HG03439 (cell line): ENCODE data around the gene TIAM1.

Experiments
- ATAC-seq: cut with Tn5 transposase; IDR thresholded peaks from one replicate; pipeline ENCODE4 v1.9.1; 2021; ENCODE audit warnings: mild to moderate bottlenecking, moderate library complexity; ENCODE audit not compliant: unreplicated experiment

TIAM1 gene, protein sequence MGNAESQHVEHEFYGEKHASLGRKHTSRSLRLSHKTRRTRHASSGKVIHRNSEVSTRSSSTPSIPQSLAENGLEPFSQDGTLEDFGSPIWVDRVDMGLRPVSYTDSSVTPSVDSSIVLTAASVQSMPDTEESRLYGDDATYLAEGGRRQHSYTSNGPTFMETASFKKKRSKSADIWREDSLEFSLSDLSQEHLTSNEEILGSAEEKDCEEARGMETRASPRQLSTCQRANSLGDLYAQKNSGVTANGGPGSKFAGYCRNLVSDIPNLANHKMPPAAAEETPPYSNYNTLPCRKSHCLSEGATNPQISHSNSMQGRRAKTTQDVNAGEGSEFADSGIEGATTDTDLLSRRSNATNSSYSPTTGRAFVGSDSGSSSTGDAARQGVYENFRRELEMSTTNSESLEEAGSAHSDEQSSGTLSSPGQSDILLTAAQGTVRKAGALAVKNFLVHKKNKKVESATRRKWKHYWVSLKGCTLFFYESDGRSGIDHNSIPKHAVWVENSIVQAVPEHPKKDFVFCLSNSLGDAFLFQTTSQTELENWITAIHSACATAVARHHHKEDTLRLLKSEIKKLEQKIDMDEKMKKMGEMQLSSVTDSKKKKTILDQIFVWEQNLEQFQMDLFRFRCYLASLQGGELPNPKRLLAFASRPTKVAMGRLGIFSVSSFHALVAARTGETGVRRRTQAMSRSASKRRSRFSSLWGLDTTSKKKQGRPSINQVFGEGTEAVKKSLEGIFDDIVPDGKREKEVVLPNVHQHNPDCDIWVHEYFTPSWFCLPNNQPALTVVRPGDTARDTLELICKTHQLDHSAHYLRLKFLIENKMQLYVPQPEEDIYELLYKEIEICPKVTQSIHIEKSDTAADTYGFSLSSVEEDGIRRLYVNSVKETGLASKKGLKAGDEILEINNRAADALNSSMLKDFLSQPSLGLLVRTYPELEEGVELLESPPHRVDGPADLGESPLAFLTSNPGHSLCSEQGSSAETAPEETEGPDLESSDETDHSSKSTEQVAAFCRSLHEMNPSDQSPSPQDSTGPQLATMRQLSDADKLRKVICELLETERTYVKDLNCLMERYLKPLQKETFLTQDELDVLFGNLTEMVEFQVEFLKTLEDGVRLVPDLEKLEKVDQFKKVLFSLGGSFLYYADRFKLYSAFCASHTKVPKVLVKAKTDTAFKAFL (N-terminal part only)

DNA sequence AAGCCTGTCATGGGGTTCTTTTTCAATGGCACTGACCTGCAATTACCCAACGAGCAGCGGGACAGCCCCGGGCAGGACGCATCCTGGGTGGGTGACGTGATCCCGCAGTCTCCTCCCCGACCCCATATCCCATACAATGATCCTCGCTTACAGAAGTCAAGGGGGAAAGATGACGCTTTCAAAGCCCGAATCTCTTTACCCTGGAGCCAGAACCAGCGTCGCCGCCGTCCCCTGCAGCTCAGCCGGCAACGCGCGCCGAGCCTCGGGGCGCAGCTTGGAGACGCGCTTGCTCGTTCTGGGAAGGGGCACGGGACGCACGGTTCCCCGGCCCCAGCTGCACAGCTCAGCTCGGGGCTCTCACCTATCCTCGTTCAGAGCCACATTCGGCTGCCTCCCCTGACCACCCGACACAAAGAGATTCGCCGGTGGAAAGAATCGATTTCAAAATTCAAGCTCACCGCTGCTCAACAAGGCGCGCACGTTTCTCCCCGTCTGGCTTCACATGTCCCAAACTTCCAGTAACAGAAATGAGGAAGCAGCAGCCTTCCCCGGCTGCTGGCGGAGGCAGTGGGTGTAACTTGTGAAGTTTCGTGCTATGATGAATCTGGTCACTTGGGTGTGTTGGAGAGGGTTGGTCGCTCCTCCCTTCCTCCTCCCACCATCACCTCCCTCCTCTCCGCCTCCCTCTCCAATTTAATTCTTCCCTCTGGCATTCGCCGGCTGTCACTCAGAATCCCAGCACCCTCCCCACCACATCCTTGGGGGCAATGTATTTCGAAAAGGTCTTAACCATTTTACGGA, at the start of gene TIAM1:
TSS of gene TIAM1 (minus strand) at position 582 of the 801 bp plus-strand sequence. CDS start 77,289 bp downstream, outside the sequence.
- no peak for ATAC-seq

DNA sequence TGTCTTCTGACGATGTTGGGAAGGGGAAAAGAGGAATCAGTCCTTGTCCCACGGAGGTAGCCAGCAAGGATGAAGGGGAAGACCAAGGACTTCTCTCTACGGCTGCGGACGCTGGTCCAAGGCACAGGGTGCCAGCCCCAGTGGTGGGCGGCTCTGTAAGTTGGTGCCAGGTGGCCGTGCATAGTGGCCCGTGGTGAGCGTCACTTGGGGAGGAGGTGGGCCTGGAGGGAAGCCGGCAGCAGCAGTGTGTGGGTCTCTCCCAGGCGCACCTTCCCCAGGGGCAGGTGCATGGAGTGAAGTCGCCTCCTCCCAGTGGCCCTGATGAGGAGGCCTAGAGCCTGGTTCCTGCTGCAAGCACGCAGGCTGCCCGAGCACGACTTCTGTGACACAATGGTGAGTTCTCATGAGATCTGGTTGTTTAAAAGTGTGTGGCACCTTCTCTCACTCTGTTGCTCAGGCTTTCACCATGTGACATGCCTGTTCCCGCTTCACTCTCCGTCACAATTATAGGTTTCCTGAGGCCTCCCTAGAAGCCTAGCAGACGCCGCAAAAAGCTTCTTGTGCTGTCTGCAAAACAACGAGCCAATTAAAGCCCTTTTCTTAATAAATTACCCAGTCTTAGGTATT, 43.6 kb upstream of the TIAM1 start:
- no peak for ATAC-seq

DNA sequence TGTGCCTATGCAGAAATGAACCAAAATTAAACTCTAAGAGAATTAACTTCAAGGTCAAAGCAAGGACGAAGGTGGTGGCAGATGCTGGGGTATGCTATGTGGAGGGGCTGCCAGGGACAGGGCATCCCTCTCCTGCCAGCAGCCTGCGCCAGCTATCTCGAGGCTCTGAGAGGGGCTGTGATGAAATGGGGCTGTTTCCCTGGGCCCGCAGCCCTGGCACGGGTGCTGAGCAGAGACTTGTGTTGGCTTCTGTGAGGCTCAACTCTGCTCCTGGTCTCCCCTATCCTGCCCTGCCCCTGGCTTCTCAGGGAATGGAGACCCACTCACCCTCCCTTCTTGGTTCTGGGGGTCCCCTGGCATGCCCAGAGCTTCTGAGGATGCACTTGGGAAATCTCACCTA, 41.9 kb upstream of the TIAM1 start:
- ATAC-seq: no peak

DNA sequence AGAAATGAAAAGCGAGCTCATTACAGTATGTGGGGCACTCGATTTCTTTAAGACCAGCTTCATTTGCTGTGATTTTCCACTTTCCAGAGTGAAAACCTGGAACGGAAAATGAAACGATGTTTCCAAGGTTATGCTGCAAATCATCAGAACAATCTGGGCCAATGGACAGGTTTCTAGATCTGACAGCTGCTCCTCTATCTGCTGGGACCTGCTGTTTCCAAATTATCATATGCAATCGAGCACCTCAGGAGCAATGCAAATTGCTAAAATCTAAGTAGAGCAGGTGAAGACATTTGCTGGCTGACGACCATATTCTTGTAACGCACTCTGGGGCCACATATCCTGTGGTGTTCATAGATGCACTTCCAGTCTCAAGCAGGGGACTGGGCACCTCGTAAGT, 39.7 kb upstream of the TIAM1 start:
- no peak for ATAC-seq

DNA sequence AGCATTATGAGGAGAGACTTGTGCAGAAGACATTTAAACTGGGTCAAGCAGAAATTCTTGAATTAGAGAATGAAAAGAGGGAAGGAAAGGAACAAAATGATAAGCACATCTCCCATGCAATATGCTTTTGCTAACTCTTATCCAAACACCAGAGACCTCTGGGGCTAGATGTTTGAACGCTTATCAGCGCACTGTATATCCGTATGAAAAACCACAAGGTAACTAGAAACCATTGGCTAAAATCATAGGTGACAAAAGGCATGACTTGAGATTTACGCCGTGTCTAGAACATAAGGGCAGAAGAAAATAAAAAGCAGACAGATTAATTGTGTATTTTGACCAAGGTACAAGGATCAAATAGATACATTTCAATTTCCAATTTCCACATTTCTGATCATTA, 38.0 kb upstream of the TIAM1 start:
- no peak for ATAC-seq

DNA sequence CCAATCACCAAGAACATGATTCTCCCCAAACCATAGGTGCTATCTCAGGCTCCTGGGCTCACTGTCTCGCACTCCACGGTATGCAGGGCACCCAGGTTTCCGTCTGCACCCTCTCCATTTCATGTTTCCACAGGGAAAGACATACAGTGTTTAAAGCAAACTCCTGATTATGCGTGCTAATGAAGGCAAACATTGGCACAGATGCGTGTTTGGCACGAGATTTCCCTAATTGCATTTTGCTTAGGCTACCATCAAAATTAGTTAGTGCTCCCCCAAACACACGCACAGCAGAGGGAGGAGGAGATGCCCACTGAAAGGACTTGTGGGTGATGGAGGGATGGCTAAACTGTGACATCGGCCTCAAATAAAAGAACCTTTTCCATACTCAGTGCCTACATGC, 32.2 kb upstream of the TIAM1 start:
- no peak for ATAC-seq

DNA sequence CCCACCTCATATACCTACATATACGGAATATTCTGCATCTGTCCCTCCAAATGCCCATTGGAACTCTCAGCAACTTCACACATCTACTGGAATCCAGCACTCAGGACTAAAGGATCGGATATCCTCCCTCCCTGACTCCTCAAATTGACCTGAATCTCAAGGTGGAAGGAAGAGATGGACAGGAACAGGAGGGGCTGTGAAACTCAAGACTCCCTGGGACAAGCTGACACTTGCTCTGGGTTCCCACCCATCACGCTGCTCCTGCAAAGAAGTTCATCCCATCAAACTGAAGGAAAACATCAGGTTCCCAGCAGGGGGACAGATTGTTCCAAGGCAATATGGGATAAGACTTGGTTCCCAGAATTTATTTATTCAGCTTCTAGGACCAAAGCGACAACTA, 30.3 kb upstream of the TIAM1 start:
- no peak for ATAC-seq

DNA sequence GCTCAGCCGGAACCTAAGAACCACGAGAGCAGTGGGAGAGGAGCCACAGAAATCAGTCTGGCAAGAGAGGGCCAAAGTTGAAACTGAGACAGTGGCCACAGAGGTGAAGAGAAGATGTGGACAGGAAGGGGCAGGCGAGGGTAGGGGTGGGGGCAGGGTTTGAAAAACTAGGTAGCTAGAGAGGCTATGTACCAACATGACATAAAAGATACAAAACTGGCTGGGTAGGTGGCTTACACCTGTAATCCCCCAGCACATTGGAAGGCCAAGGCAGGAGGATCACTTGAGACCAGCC, 28.4 kb upstream of the TIAM1 start:
- no peak for ATAC-seq

DNA sequence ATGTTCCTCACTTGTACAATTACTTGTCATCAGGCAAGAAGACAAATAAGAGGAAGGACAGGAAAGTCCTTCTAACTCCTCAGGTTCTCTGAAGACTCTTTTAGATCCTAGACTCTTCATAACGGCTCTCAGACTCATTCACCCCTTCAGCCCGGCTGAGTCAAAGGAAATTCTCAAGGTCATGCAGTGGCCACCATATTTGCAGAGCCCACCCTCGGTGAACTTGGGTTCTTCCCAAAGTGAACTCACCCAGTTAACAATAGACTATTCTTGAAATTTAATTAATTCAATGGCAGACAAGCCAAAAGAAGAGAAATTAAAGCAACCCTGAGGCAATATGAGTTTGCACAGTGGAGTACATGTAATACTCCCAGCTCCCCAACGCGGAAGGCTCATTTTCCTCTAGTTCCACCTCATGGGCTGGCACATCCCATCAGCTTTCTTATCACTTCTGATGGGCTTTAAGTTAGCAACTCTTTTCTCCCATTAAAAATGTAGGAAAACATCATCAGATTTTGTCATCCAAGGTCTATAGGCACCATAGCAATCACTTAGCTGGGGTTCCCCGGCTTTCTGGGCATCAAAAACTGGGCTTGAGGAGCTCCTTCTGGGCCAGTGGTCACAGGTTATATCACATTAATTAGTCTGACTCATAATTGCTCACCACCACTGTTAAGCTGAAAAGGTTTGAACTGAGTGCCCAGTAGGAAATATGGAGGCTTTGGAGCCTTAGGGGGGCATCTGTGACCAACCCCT, 27.8 kb upstream of the TIAM1 start:
- no peak for ATAC-seq

DNA sequence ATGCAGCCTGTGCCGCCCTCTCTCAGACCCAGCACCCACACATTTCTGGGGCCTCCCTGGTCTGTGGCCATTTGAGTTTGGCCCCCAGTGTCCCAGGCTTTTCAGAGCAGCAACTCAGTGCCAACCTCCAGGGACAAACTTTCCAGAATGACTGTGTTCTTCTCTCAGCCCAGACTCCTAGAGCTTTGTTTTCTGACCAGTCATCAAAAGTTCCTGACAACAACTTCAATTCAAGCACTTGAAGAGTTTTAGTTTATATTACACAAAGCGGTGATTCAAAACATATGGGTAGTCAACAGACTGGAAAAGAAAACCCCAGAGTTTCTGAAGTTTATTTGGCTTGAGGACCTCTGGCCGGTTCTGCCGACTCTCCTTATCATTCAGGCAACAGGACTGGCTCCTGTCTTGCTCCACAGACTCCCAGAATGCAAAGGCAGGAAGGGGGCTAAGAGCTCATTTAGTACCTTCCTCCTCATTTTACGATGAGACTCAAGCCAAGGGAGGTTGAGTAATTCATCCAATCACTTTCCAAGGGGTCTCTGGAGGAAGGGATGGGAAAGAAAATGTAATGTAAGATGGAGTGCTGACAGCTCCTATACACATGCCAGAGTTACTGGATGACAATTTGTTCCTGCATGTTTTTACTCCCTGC, 27.0 kb upstream of the TIAM1 start:
- ATAC-seq: no peak

DNA sequence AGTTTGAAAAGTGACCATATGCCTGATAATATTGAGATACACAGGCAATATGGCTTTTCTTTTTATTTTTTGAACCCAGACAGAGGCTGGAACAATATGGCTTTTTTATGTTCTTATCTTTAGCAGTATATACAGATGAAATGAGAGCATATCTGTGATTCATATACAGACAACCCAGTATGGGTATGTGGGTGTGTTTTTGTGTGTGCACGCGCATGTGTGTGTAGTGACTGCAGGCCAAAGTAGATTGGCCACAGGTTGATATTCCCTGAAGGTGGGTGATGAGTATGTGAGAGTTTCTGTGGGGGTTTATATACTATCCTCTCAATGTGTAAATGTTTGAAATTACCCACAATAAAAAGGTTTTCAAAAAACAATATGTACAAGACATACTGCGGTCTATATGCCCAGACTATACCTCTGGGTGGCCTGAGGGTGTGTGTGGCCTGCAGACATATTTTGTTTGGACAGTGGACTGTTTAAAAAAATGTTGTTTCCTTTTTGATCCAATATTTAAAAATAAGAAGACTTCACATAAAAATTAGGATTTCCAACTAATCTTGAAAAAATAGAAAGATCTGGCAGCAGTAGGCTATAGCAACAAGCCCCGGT, 26.3 kb upstream of the TIAM1 start:
- ATAC-seq: no peak

DNA sequence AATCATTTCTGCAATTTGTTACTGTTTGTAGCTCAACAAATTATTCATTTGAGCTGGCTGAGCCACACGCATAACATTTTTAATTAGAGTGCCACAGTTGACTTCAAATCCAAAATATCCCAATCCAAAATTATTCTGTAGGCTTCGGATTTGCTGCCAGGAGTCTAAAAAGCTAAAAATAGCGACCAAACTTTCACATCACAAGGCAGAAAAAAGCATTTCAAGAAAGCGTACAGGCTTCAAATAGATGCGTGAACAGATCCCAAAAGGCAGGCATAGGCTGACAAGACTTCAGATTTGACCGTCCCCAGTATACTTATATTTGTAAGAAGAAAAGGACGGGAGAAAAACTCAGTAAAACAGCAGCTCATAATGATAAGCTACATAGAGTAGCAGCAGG, 24.3 kb upstream of the TIAM1 start:
- no peak for ATAC-seq

DNA sequence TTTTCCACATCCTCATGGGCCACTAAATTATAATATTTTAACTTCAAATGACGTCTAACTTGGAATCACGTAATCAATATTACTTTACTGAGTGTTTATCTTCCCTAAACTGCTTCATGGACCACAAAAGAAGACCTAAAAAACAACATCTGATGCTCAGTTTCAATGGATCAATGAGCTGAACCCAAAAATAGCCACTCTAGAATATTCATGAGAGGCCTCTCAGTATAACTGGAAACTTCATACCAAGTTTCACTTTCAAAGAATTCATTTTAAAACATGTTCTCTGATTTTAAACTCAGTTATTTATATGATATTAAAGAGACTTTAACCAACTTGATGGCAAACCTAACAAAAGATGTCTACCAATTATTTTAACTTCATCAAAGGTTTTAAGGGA, 23.7 kb upstream of the TIAM1 start:
- ATAC-seq: no peak

DNA sequence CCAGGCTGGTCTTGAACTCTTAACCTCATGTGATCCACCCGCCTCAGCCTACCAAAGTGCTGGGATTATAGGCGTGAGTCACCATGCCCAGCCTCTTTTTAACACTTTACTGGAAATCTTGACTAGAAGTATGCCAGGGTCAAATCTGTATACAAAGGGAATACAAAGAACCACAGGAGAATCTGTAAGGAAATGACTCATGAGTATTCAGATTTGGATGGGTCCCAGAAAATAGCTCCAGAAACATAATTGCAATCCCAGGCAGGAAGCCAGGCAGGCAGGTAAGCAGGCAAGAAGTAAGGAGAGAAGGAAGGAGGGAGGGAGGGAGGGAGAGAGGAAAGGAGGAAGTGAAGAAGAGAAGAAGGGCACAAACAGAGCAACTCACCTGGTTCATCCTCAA, 22.8 kb upstream of the TIAM1 start:
- ATAC-seq: no peak

DNA sequence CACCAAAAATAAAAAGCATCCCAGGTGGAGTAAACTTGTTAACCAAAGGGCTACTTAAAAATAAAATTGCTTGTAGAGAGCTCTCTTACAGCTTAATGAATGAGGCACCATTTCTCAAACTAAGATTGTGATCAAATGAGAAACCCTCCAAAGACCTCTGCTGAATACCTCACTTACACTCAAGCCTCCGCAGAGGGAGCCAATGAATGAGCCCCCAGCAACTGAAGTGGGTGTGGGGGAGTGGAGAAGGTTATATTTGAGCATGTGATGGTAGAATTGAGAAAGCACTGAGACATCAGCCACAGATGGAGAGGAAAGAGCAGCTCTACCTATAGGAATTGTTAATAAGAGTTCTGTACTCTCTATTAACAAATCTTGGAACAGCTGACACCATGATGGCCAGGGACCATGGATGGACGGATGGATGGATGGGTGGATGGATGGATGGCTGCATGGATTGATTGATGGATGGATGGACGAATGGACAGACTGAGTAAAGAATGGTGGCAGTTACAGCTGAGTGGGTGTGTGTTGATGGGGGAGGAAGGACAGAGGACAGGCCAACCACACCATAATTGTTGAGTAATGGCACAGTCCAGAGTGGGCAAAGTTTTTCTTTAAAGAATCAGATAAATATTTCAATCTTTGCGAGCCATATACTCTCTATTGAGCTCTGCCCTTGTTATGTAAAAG, 20.3 kb upstream of the TIAM1 start:
- no peak for ATAC-seq

DNA sequence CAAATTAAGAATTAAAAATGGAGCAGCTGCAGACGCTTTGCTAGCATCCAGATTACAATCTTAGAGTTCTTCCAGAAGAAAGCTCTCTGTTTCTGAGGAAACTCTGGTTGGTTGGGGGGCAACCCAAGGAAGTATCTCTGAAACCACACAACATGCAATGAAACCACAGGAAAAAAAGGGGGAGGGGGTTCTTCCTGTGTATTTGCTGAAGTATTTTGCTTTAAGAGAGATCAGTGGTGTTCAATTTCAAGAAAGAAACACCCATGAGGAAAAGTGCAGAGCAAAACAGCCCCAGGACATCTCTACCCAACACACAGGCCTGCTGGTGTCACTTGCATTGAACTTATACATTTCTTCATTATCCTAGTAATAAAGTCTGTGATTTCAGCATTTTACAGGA, 19.7 kb upstream of the TIAM1 start:
- ATAC-seq: no peak

DNA sequence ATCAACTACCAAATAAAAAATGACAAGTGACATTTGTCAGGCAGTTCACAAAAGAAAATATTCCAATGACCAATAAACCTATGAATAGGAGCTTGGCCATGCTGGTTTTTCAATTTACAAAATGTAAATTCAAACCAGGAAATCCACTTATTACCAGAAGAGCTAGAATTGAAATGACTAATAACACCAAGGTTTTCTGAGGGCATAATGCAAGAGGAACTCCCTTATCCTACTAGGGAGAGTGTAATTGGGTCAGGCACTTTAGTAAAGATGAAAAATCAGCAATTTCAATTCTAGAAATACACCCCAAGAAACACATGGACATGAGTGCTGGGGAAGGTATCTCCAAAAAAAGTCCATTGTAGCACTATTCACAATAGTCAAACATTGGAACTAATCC, 16.7 kb upstream of the TIAM1 start:
- ATAC-seq: no peak

DNA sequence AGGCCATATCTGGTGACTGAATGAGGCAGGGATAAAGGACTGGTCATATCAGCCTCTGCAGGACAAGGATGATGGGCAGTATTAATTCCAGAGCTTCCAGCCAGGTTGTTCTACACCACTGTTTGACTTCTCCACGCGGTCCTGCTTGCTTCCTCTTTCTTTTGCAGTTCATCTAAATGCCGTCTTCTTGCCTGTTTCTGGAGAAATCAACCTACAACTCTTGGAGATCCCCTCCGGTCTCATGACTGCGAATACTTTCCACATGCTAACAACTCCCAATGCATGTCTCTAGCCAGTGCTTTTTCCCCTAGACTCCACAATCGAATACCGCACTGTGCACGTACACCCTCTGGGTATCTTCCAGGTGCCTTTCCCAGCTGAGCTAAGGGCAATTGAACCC, 14.1 kb upstream of the TIAM1 start:
- ATAC-seq: no peak
